HS-27A (cell line): ENCODE measurements around the gene PTK7.

ENCODE experiments used
- DNase-seq: peaks from one replicate; pipeline ENCODE4 v3.0.0-alpha.2; 2012; ENCODE audit warnings: low read depth, missing footprints

The PTK7 gene

GRCh38 chr6:43146709-43147688 lies 70.9 kb downstream of the PTK7 start:
- DNase-seq: no peak

DNA sequence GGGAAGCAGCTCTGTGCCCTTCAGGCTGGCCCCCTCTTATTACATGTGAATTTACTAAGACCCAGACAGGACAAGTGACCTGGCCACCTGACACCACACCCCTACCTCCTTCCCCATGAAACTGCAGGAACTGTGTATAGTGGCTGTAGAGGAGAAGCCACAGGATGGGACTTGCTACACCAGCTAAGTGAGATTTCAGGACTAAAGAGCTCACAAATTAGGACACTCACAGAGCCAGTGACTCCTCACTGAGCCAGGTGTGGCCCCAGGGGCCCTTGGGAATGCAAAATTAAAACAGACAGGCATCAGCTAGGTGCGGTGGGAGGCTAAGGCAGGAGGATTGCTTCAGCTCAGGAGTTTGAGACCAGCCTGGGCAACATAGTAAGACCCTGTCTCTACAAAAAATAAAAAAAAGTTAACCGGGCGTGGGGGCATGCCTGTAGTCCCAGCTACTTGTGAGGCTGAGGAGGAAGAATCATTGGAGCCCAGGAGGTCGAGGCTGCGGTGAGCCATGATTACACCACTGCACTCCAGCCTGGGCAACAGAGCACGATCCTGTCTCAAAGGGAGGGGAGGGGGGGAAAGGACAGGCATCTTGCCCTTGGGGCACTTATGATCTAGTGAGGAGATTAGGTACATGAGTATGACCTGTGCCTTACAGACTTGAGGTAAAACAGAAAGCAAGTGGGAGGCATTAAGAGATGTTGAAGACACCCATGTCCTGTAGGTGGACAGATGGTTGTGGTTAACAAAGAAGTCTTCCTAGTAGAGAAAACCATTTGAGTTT lies 71.8 kb downstream of the PTK7 start:
- DNase-seq: no peak

DNA sequence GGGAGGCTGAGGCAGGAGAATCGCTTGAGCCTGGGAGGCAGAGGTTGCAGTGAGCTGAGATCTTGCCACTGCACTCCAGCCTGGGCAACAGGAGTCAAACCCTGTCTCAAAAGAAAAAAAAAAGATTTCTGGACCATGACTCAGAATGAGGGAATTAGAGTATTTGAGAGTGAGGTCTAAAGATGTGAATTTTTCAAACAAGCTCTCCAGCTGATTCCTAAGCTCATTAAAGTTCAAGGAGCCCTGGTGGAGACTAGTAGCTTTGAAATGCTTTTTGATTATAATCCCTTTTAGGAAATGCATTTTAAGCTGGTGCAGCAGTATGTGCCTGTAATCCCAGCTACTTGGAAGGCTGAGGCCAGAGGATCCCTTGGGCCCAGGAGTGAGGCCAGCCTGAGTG lies 73.2 kb downstream of the PTK7 start:
- no peak for DNase-seq

GRCh38 chr6:43150051-43150751 lies 74.1 kb downstream of the PTK7 start:
- no peak for DNase-seq

DNA sequence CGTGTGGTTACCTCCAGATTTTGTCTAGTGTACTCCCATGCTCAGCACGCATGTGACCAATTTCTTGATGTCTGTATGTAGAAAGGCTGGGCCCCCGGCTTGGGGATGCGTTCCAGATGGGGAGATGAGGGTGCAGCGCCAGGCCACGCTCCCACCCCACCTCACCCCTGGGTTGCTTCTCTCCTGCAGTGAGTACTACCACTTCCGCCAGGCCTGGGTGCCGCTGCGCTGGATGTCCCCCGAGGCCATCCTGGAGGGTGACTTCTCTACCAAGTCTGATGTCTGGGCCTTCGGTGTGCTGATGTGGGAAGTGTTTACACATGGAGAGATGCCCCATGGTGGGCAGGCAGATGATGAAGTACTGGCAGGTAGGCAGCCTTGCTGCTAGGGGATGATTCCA lies 83.5 kb downstream of the PTK7 start:
- no peak for DNase-seq

DNA sequence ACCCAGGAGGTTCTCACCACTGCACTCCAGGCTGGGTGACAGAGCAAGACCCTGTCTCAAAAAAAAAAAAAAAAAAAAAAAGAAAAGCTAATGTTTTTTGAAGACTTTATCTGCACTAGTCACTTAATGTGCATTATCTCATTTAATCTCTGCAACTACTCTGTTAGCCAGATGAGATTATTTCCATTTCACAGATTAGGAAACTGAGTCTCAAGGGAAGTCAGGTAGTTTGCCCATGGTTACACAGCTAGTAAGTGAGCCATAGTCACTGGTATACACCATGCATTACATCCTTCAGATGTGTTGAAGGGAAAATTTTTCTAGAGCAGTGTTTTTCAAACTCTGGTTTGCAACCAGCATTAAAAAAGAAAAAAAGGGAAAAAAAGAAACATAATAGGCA lies 87.8 kb downstream of the PTK7 start:
- no peak for DNase-seq

- DNase-seq: no peak
Measured at GRCh38 chr6:43170417-43170930, 94.4 kb downstream of the PTK7 start.

GRCh38 chr6:43170931-43171706 lies 95.0 kb downstream of the PTK7 start, which contains the start of gene SRF:
Gene SRF (plus strand): TSS chr6:43171269. CDS start chr6:43171657, 388 bp downstream.
- peak; percentile 99 for DNase-seq

- DNase-seq: no peak
Measured at GRCh38 chr6:43171707-43172103, 95.6 kb downstream of the PTK7 start.

GRCh38 chr6:43172104-43173007 lies 96.2 kb downstream of the PTK7 start:
- no peak for DNase-seq

DNA sequence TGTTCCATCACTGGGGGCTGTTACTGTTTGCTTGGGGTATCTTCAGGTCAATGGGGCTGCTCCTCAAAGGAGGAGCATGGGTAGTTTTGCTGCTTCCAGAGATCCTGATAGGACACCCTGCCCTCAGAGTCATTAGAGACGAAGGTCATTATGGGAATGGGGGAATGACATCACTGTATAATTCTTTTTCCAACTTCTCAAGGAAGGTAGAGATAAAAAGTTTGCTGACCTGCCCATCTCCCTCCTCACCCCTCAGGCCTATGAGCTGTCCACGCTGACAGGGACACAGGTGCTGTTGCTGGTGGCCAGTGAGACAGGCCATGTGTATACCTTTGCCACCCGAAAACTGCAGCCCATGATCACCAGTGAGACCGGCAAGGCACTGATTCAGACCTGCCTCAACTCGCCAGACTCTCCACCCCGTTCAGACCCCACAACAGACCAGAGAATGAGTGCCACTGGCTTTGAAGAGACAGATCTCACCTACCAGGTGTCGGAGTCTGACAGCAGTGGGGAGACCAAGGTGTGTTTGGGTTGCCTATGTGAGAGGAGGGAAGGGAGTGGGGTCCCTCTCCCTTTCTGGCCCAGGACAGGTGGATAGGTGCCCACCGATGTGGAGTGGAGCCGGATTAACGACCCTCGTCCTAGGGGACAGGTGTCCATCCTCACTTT lies 97.6 kb downstream of the PTK7 start:
- no peak for DNase-seq

DNA sequence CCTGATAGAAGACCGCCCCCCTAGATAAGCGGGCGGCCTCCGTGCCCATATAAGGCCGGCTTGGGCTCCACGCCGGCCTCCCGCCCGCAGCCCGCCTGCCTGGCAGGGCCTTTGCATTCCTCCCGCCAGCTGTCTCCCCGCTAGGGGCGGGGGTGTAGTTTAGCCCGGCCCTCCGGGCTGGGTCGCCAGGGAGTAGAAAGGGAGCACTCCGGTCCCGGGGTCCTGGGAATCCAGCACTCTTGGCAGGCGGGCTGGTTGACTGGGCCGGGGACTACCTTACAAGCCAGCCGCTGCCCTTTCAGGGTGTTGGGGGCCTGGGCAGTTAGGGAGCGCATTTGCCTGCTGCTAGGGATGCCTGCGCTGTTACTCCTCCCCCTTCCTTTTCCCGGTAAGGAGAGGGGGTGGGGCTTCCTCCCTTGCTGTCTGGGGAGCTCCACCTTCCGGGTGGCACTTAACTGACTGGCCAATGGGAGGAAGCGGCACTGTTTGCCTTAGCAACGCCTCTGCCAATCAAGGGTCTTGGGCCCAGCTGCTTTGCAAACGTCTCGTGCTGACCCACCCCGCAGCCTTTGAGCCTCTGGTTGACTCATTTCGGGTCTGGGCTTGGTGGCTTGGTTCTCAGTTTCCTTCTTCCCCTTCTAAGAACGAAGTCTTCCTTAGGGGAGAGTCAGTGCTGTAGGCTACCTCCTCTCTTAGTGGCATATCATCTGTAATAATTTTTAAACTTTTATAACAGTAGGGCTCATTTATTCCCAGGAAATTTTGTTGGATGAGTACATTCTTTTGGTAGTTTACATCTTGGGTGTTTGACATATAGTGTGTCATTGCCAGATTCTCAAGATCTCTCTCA lies 98.4 kb downstream of the PTK7 start:
- peak; percentile 98 for DNase-seq

DNA sequence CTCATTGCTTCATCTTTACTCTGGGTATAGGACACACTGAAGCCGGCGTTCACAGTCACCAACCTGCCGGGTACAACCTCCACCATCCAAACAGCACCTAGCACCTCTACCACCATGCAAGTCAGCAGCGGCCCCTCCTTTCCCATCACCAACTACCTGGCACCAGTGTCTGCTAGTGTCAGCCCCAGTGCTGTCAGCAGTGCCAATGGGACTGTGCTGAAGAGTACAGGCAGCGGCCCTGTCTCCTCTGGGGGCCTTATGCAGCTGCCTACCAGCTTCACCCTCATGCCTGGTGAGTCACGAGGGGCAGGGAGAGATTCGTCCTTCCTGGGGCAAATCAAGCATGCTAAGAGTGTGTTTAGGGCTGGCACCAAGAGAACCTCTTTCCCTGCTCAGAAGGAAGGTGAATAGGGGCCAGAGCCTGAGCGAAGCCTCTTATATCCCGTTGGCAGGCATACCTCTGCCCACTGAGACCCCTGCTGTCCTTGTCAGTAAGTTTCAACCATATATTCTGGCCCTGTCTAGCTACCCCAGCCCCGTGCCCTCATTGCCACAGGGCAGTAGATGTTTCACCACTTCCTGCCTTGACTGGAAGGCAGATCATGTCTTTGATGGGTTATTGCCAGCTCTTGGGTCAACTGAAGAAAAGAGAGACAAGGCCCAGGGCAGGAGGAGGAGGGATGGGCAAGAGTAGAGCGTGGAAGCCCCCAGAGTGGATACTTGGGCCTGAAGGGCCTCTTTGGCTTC lies 99.7 kb downstream of the PTK7 start:
- no peak for DNase-seq

- DNase-seq: no peak
Measured at GRCh38 chr6:43176423-43176786, 100.3 kb downstream of the PTK7 start.

- DNase-seq: no peak
Measured at GRCh38 chr6:43178150-43178549, 102.0 kb downstream of the PTK7 start.

DNA sequence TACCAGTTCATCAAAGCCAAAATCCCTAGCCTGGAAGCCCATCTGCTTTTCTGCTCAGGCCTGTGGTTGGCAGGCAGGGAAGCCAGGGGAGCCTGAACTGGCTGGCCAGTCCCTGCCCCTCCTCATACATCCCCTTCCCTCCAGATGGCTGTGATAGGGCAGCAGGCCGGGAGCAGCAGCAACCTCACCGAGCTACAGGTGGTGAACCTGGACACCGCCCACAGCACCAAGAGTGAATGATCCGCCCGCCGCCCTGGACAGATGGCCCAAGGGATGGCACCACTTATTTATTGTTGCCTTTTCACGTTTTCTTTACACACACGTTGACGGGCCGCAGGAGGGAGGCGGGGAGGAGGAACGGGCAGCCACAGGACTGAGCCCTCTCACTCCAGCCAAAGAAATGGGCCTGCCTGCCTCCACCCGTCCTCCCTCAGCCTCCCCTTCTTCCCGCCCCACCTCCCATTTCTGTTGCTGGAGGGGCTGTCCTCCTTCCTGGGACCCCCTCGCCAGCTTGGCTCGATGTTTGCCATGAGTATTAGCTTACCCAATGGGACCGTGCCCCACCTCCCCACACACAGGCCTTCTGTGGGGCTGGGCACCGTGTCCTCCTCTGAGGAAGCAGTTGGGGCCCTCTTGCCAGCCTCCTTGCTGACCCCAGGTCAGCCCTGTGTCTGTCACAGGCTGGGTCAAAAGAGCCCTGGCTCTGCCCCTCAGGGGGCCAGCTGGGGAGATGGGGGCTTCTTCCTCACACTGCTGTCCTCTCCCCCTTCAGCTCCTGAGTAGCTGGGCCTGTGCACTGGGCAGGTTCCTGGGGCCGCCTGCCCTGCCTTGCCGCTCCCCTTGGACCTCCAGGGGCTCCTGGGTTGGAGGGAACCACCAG lies 103.1 kb downstream of the PTK7 start:
- DNase-seq: no peak

DNA sequence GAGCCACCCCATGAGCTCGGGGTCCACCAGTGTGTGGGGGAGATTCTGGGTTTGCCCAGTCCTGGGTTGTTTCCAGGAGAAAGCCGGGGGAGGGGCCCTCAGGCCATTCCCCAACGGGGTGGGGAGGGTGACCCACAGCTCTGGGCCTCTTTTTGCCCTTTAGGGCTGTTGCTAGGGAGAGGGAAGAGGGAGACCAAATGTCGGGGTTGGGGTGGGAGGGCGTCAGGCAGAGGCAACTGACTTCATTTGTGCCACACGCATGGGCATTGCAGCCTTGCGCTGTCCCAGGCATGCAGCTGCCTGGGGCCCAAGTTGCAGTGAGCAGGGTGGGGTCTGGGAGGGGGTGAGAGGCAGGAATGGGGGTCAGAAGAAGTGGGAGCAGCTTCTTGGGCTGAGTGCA lies 103.9 kb downstream of the PTK7 start:
- DNase-seq: no peak
